SHP77 (cell line): ENCODE results near the gene MAP2K1.

Experiments
- DNase-seq, 2 experiments: peaks; one replicate each; lab custom pipeline; 2025; lab: John Stamatoyannopoulos, UW

The MAP2K1 gene

DNA sequence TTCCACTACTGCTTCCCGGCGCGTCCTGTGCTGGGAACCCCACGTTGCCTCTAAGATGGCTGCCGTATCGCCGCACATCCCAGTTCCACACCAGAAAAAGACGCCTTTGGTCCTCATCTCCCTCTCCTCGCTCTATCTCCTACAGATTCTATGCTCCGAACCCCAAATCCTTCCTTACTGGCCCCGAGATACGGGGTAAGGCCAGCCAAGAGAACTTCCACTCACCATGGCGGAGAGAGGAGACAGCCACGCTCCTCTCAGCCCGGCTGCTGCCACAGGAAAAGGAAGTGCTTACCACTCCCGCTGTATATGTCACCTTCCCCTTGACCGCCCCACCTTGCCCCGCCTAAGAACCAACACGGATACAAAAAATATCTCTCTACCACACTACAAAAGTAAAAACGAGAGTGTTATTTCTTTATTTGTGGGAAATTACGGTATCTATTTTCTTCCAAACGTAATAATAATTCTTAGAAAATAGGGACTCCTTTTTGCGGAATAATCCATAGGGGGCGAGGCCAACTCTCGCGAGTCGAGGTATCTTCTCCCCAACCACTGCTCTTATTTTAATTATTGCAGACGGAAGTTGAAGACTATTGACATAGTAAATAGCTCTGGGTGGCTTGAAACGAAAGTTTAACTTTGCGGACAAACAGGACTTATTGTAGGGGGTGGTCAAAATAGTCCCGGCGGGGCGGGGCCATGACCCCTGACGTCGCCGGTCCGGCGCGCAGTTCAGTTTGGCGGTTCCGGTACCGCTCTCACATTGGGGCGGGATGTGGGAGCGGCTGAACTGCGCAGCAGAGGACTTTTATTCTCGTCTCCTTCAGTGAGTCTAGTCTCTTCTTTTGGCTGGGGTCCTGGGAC is 118.1 kb downstream of the MAP2K1 start, which contains the start of the genes RPL4 and ZWILCH:
Gene RPL4, minus strand, starts transcription at position 293 of the 867 bp plus-strand sequence. Its CDS starts 65 bp downstream, at position 228.
Gene ZWILCH, plus strand, starts transcription at position 764 of the 867 bp plus-strand sequence. Its CDS starts 13 bp downstream, at position 777.
- DNase-seq: peak; percentile 75 to 82

DNA sequence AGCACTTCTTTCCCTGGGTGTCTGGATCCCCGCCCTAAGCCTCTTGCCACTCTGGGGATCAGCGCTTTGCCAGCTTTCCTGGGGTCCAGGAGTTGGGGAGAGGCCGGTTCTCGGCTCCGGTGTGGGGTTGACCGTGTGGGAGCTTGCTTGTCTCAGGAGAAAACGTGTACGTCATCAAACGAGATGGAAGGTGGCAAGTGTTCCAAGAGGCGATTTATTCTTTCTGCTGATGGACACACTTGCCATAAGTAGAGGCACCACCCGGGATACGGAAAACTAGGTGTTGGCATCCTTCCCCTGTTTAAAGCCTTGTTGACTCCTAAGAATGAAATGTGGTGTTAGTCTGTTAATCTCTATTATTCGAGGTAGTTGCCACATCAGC is 118.7 kb downstream of the MAP2K1 start:
- peak; percentile 62 to 68 for DNase-seq

DNA sequence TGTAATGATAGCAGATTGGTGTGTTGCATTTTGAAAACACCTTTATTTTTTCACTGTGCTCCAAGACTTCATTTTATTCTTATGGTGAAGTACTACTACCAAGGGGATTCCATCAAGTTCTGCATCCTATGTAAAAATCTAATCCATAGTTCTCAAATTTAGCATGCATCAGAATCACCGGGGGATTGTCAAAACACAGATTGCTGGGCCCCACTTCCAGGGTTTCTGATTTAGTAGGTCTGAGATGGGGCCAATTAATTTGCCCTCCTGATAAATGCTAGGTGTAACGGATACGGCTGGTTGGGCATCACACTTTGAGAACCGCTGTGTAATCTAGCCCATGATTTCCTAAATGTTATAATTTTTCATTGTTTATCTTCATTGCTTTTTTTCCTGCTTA is 119.1 kb downstream of the MAP2K1 start:
- DNase-seq: no peak

DNA sequence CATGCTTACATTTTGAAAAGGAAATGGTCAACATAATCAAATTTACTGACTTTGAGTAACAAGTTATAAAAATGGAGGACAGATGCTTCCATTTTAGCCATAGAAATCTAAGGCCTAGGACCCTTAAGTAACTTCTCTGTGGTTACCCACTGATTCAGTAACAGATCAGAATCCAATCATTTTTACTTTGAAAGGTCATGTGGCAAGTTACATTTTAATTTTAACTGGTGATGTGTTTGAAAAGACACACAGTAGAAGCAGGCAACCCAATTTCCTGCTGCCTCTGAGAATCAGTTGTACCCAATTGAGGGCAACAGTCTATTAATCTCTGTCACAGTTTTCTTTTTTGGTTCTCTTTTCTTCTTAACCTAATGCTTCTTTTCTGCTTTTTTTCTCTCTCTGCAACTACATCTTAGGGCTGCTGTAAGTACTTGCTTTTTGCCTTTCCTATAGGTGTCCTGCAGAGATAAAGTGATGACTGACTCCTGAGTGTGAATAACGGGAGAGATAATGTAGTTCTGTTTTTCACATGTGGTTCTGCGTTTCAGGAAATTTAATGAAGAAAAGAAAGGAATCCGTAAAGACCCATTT is 121.7 kb downstream of the MAP2K1 start:
- no peak for DNase-seq

DNA sequence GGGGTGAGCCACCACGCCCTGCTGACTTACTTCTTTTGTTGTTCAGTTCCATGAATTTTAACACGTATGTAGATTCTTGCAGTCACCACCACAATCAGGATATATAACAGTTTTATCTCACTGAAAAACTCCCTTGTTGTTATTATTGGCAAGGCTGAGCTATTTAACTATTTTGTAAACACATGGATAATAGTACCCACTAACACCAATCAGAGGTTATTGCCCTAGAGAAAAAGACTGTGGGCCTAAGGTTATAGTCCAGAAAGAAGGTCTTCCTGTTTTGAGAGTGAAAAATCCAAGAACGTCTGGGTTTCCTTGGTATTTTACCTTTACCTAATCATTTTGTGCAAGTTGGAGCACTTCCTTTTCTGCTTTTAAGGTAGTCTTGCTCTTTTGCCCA is 127.9 kb downstream of the MAP2K1 start:
- DNase-seq: no peak

DNA sequence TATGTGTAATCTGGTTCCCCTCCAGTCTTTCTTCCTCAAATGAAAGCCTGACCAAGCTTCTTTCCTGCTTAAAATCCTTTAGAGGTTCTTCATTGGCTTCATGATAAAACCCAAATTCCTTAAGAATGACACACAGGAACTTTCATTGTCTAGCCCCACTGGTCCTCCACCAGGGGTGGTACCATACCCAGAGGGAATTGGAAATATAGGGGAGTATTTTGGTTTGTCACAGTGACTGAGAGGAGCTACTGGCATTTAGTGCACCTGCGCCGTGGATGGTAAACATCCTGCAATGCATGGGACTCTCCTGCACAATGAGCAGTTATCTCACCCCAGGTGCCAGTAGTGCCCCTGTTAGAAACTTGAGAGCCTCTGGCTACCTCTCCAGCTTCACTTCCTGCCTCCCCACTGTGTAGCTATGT is 129.2 kb downstream of the MAP2K1 start:
- no peak for DNase-seq

DNA sequence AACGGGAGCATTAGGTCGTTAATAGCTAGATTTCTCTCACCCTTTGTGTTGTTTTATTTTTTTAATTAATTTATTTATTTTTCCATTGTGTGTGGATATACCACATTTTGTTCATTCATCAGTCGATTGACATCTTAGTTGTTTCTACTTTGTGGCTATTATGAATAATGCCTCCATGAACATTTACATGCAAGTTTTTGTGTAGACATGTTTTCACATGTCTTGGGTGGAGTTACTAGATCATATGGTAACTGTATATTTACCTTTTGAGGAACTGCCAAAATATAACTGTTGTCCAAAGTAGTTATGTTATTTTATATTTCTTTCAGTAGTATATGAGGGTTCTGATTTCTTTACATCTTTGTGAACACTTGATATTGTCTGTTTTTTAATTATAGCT is 137.2 kb downstream of the MAP2K1 start:
- no peak for DNase-seq

DNA sequence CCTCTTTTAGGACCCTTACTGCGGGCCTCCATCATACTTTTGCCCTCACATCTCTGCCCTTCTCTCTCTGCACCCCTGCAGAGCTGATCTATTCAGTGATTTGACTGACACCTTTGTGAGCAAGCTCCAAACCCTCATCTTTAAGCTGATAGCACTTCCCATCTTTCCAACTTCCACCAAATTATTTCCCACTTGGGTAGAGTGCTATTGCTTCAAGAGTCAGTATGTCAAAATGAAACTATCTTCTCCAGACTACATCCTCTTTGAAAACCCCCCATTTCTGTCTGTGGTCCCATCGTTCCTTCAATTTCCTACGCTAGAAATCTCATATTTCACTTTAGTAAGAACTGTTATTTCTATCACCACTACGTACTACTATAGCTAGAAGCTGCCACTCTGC is 138.1 kb downstream of the MAP2K1 start:
- no peak for DNase-seq

DNA sequence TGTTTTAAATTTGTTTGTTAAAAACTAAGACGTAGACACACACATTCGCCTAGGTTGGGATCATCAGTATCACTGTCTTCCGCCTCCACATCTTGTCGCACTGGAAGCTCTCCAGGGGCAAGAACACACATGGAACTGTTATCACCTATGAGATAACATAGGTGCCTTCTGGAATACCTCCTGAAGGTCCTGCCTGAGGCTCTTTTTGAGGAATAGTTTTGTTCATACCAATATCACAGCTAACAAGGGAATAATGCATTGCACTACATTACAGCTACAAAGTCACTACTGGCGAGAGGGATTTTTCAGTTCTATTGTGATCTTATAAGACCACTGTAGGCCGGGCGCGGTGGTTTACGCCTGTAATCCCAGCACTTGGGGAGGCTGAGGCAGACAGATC is 148.3 kb downstream of the MAP2K1 start:
- no peak for DNase-seq
